Stimulated activated CD4-positive, alpha-beta T cell treated with anti-CD3 and anti-CD28 coated beads, Interleukin-4, amount 100 ng/mL, for 48 hours (primary cell): ENCODE measurements around the gene SMIM41.
"Not testable (repeated sequence)": the region's sequence is repeated elsewhere in the genome, so short reads cannot be mapped to it uniquely, and the experiment has no call there.

ENCODE experiments used
- DNase-seq, 2 donors: peaks; one replicate each; pipeline ENCODE4 v3.0.0-alpha.2; 2020; ENCODE audit warnings: low read depth in 2 of 2

Gene SMIM41

GRCh38 chr12:52085682-52086180 lies 6.2 kb downstream of the SMIM41 start:
- DNase-seq, result no peak

GRCh38 chr12:52086366-52086765 lies 6.9 kb downstream of the SMIM41 start:
- DNase-seq, result no peak

GRCh38 chr12:52086944-52087835 lies 7.7 kb downstream of the SMIM41 start:
- DNase-seq, result no peak

- no peak for DNase-seq
These were observed 8.7 kb downstream of the SMIM41 start for GRCh38 chr12:52087961-52088820.

- no peak for DNase-seq
These were observed 10.0 kb downstream of the SMIM41 start for GRCh38 chr12:52089491-52089890.

GRCh38 chr12:52090291-52090690 lies 10.8 kb downstream of the SMIM41 start:
- DNase-seq, result no peak

GRCh38 chr12:52091061-52091460 lies 11.6 kb downstream of the SMIM41 start:
- no peak for DNase-seq

GRCh38 chr12:52091869-52092268 lies 12.4 kb downstream of the SMIM41 start:
- DNase-seq, result no peak

GRCh38 chr12:52093346-52093745 lies 13.8 kb downstream of the SMIM41 start:
- no peak for DNase-seq

- no peak for DNase-seq
These were observed 17.0 kb downstream of the SMIM41 start for GRCh38 chr12:52096332-52097044.

- no peak for DNase-seq
These were observed 17.7 kb downstream of the SMIM41 start for GRCh38 chr12:52097045-52097666.

GRCh38 chr12:52104431-52105089 lies 25.1 kb downstream of the SMIM41 start:
- not testable (repeated sequence) for DNase-seq

GRCh38 chr12:52116222-52117125 lies 37.0 kb downstream of the SMIM41 start:
- peak; percentile 32 to 37 for DNase-seq

GRCh38 chr12:52117806-52118475 lies 38.4 kb downstream of the SMIM41 start:
- not testable (repeated sequence) for DNase-seq

GRCh38 chr12:52119398-52120254 lies 40.1 kb downstream of the SMIM41 start:
- peak; percentile 11 to 29 for DNase-seq

- no peak for DNase-seq
These were observed 41.7 kb downstream of the SMIM41 start for GRCh38 chr12:52120951-52121823.
